ENCODE measurements around the gene HOATZ.

DNA sequence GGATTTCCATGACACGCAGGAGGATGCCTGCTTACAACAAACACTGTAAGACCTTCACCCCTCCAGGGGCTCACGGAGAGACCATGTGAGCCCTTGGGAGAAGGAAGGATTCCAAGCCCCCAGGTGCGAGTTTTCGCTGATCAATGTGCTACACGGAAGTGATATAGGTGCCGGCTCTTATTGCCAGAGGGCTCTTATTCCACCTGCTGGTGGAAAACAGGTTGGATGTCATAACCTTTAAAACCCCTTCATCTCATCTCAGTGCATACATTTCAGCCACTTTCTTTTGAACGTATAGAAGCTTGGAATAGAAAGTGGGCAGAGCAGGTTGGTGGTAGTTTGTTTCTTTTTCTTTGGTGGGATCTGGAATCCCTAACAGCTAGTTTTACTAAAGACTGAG is 51.7 kb downstream of the HOATZ start:
- TF ChIP-seq, protein P1, sequence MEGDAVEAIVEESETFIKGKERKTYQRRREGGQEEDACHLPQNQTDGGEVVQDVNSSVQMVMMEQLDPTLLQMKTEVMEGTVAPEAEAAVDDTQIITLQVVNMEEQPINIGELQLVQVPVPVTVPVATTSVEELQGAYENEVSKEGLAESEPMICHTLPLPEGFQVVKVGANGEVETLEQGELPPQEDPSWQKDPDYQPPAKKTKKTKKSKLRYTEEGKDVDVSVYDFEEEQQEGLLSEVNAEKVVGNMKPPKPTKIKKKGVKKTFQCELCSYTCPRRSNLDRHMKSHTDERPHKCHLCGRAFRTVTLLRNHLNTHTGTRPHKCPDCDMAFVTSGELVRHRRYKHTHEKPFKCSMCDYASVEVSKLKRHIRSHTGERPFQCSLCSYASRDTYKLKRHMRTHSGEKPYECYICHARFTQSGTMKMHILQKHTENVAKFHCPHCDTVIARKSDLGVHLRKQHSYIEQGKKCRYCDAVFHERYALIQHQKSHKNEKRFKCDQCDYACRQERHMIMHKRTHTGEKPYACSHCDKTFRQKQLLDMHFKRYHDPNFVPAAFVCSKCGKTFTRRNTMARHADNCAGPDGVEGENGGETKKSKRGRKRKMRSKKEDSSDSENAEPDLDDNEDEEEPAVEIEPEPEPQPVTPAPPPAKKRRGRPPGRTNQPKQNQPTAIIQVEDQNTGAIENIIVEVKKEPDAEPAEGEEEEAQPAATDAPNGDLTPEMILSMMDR (conservative IDR thresholded peaks at IDR 0.05), result no peak
- TF ChIP-seq ZFX (IDR thresholded peaks at IDR 0.05), result no peak
